GM12878 (cell line): ENCODE measurements around the gene KRT78. TPM values are rescaled to one million over a fixed set of nuclear protein-coding genes. Genes with fewer than 3 reads are reported as not detected.

ENCODE experiments used
- ATAC-seq: fragments of 200-7000 bp; cut with Tn5 transposase; 3 replicates; pipeline ENCODE4 v1.9.1; 2020; ENCODE audit warnings: mild to moderate bottlenecking, moderate library complexity
- BruUV-seq: library from RNA; stranded (reverse); fragments of 400-500 nt; replicated peaks from 2 replicates; lab custom pipeline; 2021; lab: Mats Ljungman, UMichigan
- CTCF ChIA-PET: fragments of 300-600 bp; sonication (Branson Sonifier 250); formaldehyde crosslinking; extraction: SDS; loops from one replicate; lab custom pipeline; 2021; ENCODE audit warnings: inconsistent platforms; lab: Yijun Ruan, JAX
- POLR2A ChIA-PET: fragments of 350-600 bp; formaldehyde crosslinking; extraction: SDS; loops from one replicate; lab custom pipeline; 2021; ENCODE audit warnings: inconsistent platforms; lab: Charles Lee
- RAD21 ChIA-PET: fragments of 300-600 bp; sonication (Branson Sonifier 250); formaldehyde crosslinking; loops from one replicate; lab custom pipeline; 2023; ENCODE audit warnings: antibody characterized with exemption; ENCODE audit not compliant: unreplicated experiment; lab: Charles Lee
- SMC1A ChIA-PET: fragments of 300-600 bp; sonication (Branson Sonifier 250); formaldehyde crosslinking; loops from one replicate; lab custom pipeline; 2023; ENCODE audit not compliant: unreplicated experiment, uncharacterized antibody; lab: Charles Lee
- DNase-seq: peaks from one replicate; pipeline ENCODE4 v3.0.0-alpha.2; 2011; ENCODE audit warnings: low read depth, low spot score
- FAIRE-seq: peaks from 3 replicates; lab custom pipeline; 2011; peaks lifted over from hg19 to GRCh38; lab: Jason Lieb, UNC
- H2AFZ ChIP-seq: 2 replicates; pipeline ENCODE4 v1.6.0; 2011; ENCODE audit warnings: low read depth, low read length, control low read depth; ENCODE audit not compliant: control insufficient read depth
- H3K27ac ChIP-seq: 2 replicates; pipeline ENCODE4 v1.5.1; 2011; ENCODE audit warnings: control low read depth; ENCODE audit not compliant: control insufficient read depth, insufficient read depth
- H3K27me3 ChIP-seq, 2 experiments: replicated peaks in 1 of 2; 2 replicates each; pipeline versions ENCODE4 v1.6.0 to v1.6.1; 2011; ENCODE audit warnings: low read length in 1 of 2; ENCODE audit not compliant: control insufficient read depth in 2 of 2, insufficient read depth in 2 of 2
- H3K36me3 ChIP-seq, 2 experiments: 2 replicates each; pipeline ENCODE4 v1.5.1; 2011; ENCODE audit warnings: low read length in 1 of 2; ENCODE audit not compliant: control insufficient read depth in 2 of 2, insufficient read depth in 2 of 2
- H3K4me1 ChIP-seq: 2 replicates; pipeline ENCODE4 v1.6.1; 2011; ENCODE audit warnings: mild to moderate bottlenecking, low read length, moderate library complexity, mixed read lengths; ENCODE audit not compliant: control insufficient read depth, insufficient read depth
- H3K4me2 ChIP-seq: 2 replicates; pipeline ENCODE4 v1.6.0; 2011; ENCODE audit warnings: control low read depth; ENCODE audit not compliant: control insufficient read depth, insufficient read depth
- H3K4me3 ChIP-seq: fragments of 200-600 bp; sonication (generic); 2 replicates; pipeline ENCODE4 v1.5.1; 2016
- H3K79me2 ChIP-seq: 2 replicates; pipeline ENCODE4 v1.6.0; 2011; ENCODE audit warnings: low read length; ENCODE audit not compliant: control insufficient read depth, insufficient read depth
- H3K9ac ChIP-seq: 2 replicates; pipeline ENCODE4 v1.8.0; 2011; ENCODE audit warnings: low read length, control low read depth, mixed read lengths; ENCODE audit not compliant: control insufficient read depth, insufficient read depth
- H3K9me3 ChIP-seq: replicated peaks from 3 replicates; pipeline ENCODE4 v1.5.1; 2011; ENCODE audit warnings: mild to moderate bottlenecking, low read length; ENCODE audit not compliant: control insufficient read depth, insufficient read depth
- H4K20me1 ChIP-seq: 2 replicates; pipeline ENCODE4 v1.6.0; 2011; ENCODE audit not compliant: control insufficient read depth, insufficient read depth
- CBFB ChIP-seq: IDR thresholded peaks from 2 replicates; pipeline ENCODE4 v1.6.1; 2016; ENCODE audit warnings: antibody characterized with exemption, low read depth
- FOS ChIP-seq: IDR thresholded peaks from 3 replicates; pipeline ENCODE4 v1.6.1; 2011; ENCODE audit warnings: borderline replicate concordance; ENCODE audit not compliant: insufficient read length; ENCODE audit errors: extremely low read depth
- HDAC6 ChIP-seq: fragments of 200-600 bp; sonication (generic); IDR thresholded peaks from one replicate; pipeline ENCODE4 v1.8.0; 2017; ENCODE audit warnings: antibody characterized with exemption; ENCODE audit not compliant: unreplicated experiment
- HSF1 ChIP-seq: fragments of 150-350 bp; IDR thresholded peaks from 2 replicates; pipeline ENCODE4 v1.6.1; 2014; ENCODE audit warnings: mild to moderate bottlenecking, low read depth, low read length
- IRF3 ChIP-seq: fragments of 450-650 bp; IDR thresholded peaks from 2 replicates; pipeline ENCODE4 v1.6.1; 2014; ENCODE audit warnings: mild to moderate bottlenecking
- JUND ChIP-seq: IDR thresholded peaks from 2 replicates; pipeline ENCODE4 v1.6.1; 2012; ENCODE audit warnings: low read depth, mild to moderate bottlenecking, low read length, improper control_type of control experiment, moderate library complexity
- MEF2B ChIP-seq: fragments of 450-650 bp; IDR thresholded peaks from 2 replicates; pipeline ENCODE4 v1.6.1; 2018; ENCODE audit warnings: mild to moderate bottlenecking, moderate library complexity; ENCODE audit not compliant: partially characterized antibody, poor library complexity, severe bottlenecking
- NR2C2 ChIP-seq: IDR thresholded peaks from 2 replicates; pipeline ENCODE4 v1.6.1; 2011; ENCODE audit warnings: borderline replicate concordance, low read depth; ENCODE audit not compliant: control insufficient read depth, insufficient read length
- PRDM15 ChIP-seq: fragments of 450-650 bp; formaldehyde crosslinking; IDR thresholded peaks from 2 replicates; pipeline ENCODE4 v1.4.0; 2020; ENCODE audit warnings: mild to moderate bottlenecking, moderate library complexity
- RFX5 ChIP-seq: IDR thresholded peaks from 2 replicates; pipeline ENCODE4 v1.6.1; 2011; ENCODE audit warnings: low read depth, low read length, improper control_type of control experiment
- WGBS: methylation state at CpG from one replicate; pipeline ENCODE4 v1.1.6; 2016; ENCODE audit warnings: low lambda C conversion rate; ENCODE audit not compliant: insufficient replicate concordance, insufficient coverage; ENCODE audit errors: missing lambda C conversion rate; 5-methylcytosine and 5-hydroxymethylcytosine counted together
- in situ Hi-C: fragments of 300-500 bp; cut with MboI; formaldehyde crosslinking; loops from 9 replicates; pipeline ENCODE4 v1.14.3; 2018; ENCODE audit warnings: mixed read lengths
- intact Hi-C: fragments of 100-400 bp; cut with micrococcal nuclease; formaldehyde crosslinking; loops from one replicate; pipeline ENCODE4 v1.14.2; 2022; ENCODE audit not compliant: unreplicated experiment
- polyA plus RNA-seq, 11 experiments: library from polyadenylated mRNA; depleted of rRNA in 4 of 11; unstranded in 6 of 11; stranded (reverse) in 5 of 11; fragments of >200 nt; fragmentation: Nextera tagmentation in 4 of 11; fragmentation: Illumina TruSeq in 1 of 11; extraction: Ambion mirVana in 4 of 11; extraction: Trizol in 1 of 11; gene quantifications; 1 replicate in 1 of 11; 2 replicates in 10 of 11; pipeline versions ENCODE4 v1.2.1 to v1.2.3, GENCODE V29; 2011 to 2016; ENCODE audit warnings: inconsistent platforms in 2 of 11, missing spikeins in 2 of 11, low read depth in 1 of 11
- total RNA-seq, 4 experiments: library from RNA; depleted of rRNA in 3 of 4; stranded (reverse); fragments of >200 nt in 3 of 4; fragmentation: Illumina TruSeq in 1 of 4; extraction: Trizol in 1 of 4; gene quantifications; 2 replicates each; pipeline versions ENCODE4 v1.2.1 to v1.2.3, GENCODE V29; 2013 to 2021

KRT78 gene
- total and polyA plus RNA-seq, 10 of the 15 experiments (the other 5 are each of a cell fraction or from before 2014, with no cell fraction given) = 0.07 TPM; not detected in 9

GRCh38 chr12:52800259-52800917 is 48.4 kb downstream of the KRT78 start:
- POLR2A ChIA-PET = no interaction called here

More at GRCh38 chr12:52800259-52800917, 48.4 kb downstream of the KRT78 start:
- TF ChIP-seq FOS = no peak
- no peak for TF ChIP-seq JUND
- TF ChIP-seq RFX5 = no peak
- no peak for TF ChIP-seq MEF2B
- TF ChIP-seq NR2C2 = no peak
- TF ChIP-seq CBFB = no peak
- TF ChIP-seq HSF1 = no peak
- TF ChIP-seq HDAC6 = no peak
- TF ChIP-seq IRF3 = no peak
- TF ChIP-seq PRDM15 (CRISPR knock-in tag) = no peak
- BruUV-seq = no TSS peak
- FAIRE-seq = no peak
- Histone ChIP-seq H4K20me1 (no peaks in the 10 kb centered on the region), H3K9ac (no peak overlapping the region), H3K4me3 (no peak overlapping the region), H3K9me3 (no peaks in the 10 kb centered on the region), H3K27me3 (peaks cover 0 to 2% of the 10 kb centered on the region in 2 experiments; a peak in 1 of 4 replicates), H3K36me3 (no peaks in the 10 kb centered on the region), H2AFZ (no peak overlapping the region), H3K79me2 (no peaks in the 10 kb centered on the region), H3K4me2 (no peak overlapping the region), H3K4me1 (no peaks in the 10 kb centered on the region), H3K27ac (no peak overlapping the region)
- DNase-seq = no peak
- RAD21 ChIA-PET = no interaction called here
- SMC1A ChIA-PET = interaction anchor here (0.7 kb wide), 1 partner anchor 181 kb away, joined by 3 read pairs; no protein-coding TSS in a partner anchor
- CTCF ChIA-PET = no interaction called here
- intact Hi-C loops (no loop called here), in situ Hi-C loops (no loop called here)
- WGBS = 0% methylated on average over 1 of the region's 1 CpG
- ATAC-seq = no peak
